GM12878 (cell line): ENCODE measurements around the gene CSDE1.

Experiments used
- BCL3 ChIP-seq: IDR thresholded peaks from 2 replicates; pipeline ENCODE4 v1.6.1; 2011; ENCODE audit warnings: borderline replicate concordance, low read depth, mild to moderate bottlenecking, moderate library complexity, low read length; ENCODE audit not compliant: insufficient read depth, poor library complexity, severe bottlenecking
- CTCF ChIP-seq, 3 experiments: IDR thresholded peaks in 2 of 3; conservative IDR thresholded peaks in 1 of 3; 2 replicates each; pipeline ENCODE4 v1.5.1; 2011; ENCODE audit warnings: low read depth in 3 of 3, low read length in 3 of 3, mild to moderate bottlenecking in 3 of 3, control low read depth in 2 of 3, moderate library complexity in 2 of 3, inconsistent platforms in 1 of 3, mixed read lengths in 1 of 3; ENCODE audit not compliant: control insufficient read depth in 2 of 3, insufficient read depth in 1 of 3; ENCODE audit errors: extremely low read depth in 1 of 3
- HSF1 ChIP-seq: fragments of 150-350 bp; IDR thresholded peaks from 2 replicates; pipeline ENCODE4 v1.6.1; 2014; ENCODE audit warnings: mild to moderate bottlenecking, low read depth, low read length
- JUND ChIP-seq: IDR thresholded peaks from 2 replicates; pipeline ENCODE4 v1.6.1; 2012; ENCODE audit warnings: low read depth, mild to moderate bottlenecking, low read length, improper control_type of control experiment, moderate library complexity
- MAX ChIP-seq: IDR thresholded peaks from 2 replicates; pipeline ENCODE4 v1.6.1; 2012; ENCODE audit warnings: low read depth, low read length, improper control_type of control experiment
- PBX3 ChIP-seq: IDR thresholded peaks from 2 replicates; pipeline ENCODE4 v1.6.1; 2011; ENCODE audit warnings: mild to moderate bottlenecking, low read depth, low read length, moderate library complexity; ENCODE audit not compliant: insufficient replicate concordance
- POLR2A ChIP-seq: IDR thresholded peaks from 2 replicates; pipeline ENCODE4 v1.6.1; 2011; ENCODE audit warnings: low read depth, mild to moderate bottlenecking, low read length
- RAD21 ChIP-seq: IDR thresholded peaks from 2 replicates; pipeline ENCODE4 v1.6.1; 2011; ENCODE audit warnings: mild to moderate bottlenecking, low read depth, low read length, moderate library complexity; ENCODE audit not compliant: insufficient read depth
- RFX5 ChIP-seq: IDR thresholded peaks from 2 replicates; pipeline ENCODE4 v1.6.1; 2011; ENCODE audit warnings: low read depth, low read length, improper control_type of control experiment
- SUZ12 ChIP-seq: fragments of 200-600 bp; sonication (generic); IDR thresholded peaks from one replicate; pipeline ENCODE4 v1.6.1; 2018; ENCODE audit warnings: antibody characterized with exemption, mild to moderate bottlenecking; ENCODE audit not compliant: unreplicated experiment

- TF ChIP-seq POLR2A (no peak), JUND (no peak), BCL3 (no peak), HSF1 (no peak), RAD21 (no peak), CTCF (IDR thresholded peaks at IDR 0.05 in 2 of 3, conservative IDR thresholded peaks at IDR 0.05 in 1 of 3; ENCODE audit: control insufficient read depth in 2 of 3, extremely low read depth in 1 of 3, insufficient read depth in 1 of 3, low read depth in 3 of 3, low read length in 3 of 3) (no peak), PBX3 (no peak), RFX5 (no peak), SUZ12 (no peak), MAX (no peak)
These were observed 69.3 kb downstream of the CSDE1 start for GRCh38 chr1:114688526-114688925.
